Transverse colon (tissue), 4 donors: Measurements from ENCODE around the gene ATP6V0D1.

Source experiments
- EP300 ChIP-seq: sonication (generic); formaldehyde crosslinking; IDR thresholded peaks from one replicate; pipeline ENCODE4 v1.6.1; 2017; ENCODE audit warnings: antibody characterized with exemption, low read depth
- POLR2A ChIP-seq: fragments of 450-650 bp; IDR thresholded peaks from one replicate; pipeline ENCODE4 v1.6.1; 2016; ENCODE audit warnings: antibody characterized with exemption, mild to moderate bottlenecking, moderate library complexity
- POLR2AphosphoS5 ChIP-seq, 3 donors: sonication (generic); formaldehyde crosslinking; IDR thresholded peaks; one replicate each; pipeline ENCODE4 v1.6.1; 2016; ENCODE audit warnings: antibody characterized with exemption in 3 of 3
- TF ChIP-seq, protein P1 (sequence below), 5 experiments: fragments of 200-600 bp in 3 of 5; fragments of 450-650 bp in 2 of 5; sonication (generic) in 3 of 5; IDR thresholded peaks; 1 replicate in 2 of 5; 2 replicates in 3 of 5; pipeline ENCODE4 v1.5.1; 2016 to 2017; ENCODE audit warnings: antibody characterized with exemption in 5 of 5, inconsistent platforms in 3 of 5, mild to moderate bottlenecking in 2 of 5, moderate library complexity in 1 of 5

DNA sequence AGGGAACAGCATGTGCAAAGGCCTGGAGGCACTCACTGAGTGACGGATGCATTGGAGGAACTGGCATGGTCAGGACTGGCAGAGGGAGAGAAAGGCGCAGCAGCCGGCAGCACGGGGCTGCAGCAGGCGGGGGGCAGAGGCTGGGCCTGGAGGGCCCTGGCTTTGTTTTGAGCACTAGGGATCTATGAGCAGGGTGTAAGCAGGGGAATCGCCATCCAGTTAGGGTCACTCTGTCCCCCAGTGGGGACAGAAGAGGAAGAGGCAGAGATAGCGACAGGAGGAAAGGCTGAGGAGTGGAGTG, 35.9 kb downstream of the ATP6V0D1 start:
- TF ChIP-seq, protein P1, sequence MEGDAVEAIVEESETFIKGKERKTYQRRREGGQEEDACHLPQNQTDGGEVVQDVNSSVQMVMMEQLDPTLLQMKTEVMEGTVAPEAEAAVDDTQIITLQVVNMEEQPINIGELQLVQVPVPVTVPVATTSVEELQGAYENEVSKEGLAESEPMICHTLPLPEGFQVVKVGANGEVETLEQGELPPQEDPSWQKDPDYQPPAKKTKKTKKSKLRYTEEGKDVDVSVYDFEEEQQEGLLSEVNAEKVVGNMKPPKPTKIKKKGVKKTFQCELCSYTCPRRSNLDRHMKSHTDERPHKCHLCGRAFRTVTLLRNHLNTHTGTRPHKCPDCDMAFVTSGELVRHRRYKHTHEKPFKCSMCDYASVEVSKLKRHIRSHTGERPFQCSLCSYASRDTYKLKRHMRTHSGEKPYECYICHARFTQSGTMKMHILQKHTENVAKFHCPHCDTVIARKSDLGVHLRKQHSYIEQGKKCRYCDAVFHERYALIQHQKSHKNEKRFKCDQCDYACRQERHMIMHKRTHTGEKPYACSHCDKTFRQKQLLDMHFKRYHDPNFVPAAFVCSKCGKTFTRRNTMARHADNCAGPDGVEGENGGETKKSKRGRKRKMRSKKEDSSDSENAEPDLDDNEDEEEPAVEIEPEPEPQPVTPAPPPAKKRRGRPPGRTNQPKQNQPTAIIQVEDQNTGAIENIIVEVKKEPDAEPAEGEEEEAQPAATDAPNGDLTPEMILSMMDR (IDR thresholded peaks at IDR 0.05): no peak
- TF ChIP-seq EP300 (no peak), POLR2A (no peak), POLR2AphosphoS5 (IDR thresholded peaks at IDR 0.05) (no peak)
